ENCODE measurements around the gene MAML3. TPM values are rescaled to one million over a fixed set of nuclear protein-coding genes. Genes with fewer than 3 reads are reported as not detected.

The MAML3 gene
- polyA plus RNA-seq, 1 donor (not counting 4 experiments of a cell fraction or from before 2014, with no cell fraction given) = 0.68 TPM

DNA sequence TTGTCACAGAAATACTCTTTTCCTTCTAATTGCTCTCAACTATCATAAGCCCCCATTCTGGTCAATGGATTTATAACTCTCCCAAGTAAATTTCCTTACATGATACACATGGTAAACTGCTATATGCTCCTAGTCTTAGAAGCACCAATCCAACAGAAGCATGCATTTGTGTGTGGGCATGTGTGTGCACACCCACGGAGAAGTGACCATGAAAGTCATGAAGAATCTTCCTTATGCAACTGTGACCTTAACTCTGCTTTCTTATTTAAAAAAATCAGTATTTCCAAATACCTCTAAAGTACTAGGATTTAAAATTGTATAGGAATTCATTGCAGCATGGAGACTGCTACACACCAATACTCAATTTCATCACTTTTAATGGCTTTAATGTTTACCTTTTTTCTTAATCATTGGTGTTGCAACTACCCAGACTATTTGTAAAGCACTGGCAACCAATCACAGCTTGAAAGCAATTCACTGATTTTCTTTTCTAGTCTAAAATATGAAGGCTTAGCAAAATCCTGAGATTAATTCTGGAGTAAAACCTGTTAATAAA, 47.6 kb downstream of the MAML3 start:
- TF ChIP-seq EZH2 (IDR thresholded peaks at IDR 0.05; ENCODE audit: low read length) = no peak
- TF ChIP-seq, protein P1, sequence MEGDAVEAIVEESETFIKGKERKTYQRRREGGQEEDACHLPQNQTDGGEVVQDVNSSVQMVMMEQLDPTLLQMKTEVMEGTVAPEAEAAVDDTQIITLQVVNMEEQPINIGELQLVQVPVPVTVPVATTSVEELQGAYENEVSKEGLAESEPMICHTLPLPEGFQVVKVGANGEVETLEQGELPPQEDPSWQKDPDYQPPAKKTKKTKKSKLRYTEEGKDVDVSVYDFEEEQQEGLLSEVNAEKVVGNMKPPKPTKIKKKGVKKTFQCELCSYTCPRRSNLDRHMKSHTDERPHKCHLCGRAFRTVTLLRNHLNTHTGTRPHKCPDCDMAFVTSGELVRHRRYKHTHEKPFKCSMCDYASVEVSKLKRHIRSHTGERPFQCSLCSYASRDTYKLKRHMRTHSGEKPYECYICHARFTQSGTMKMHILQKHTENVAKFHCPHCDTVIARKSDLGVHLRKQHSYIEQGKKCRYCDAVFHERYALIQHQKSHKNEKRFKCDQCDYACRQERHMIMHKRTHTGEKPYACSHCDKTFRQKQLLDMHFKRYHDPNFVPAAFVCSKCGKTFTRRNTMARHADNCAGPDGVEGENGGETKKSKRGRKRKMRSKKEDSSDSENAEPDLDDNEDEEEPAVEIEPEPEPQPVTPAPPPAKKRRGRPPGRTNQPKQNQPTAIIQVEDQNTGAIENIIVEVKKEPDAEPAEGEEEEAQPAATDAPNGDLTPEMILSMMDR (optimal IDR thresholded peaks at IDR 0.05 in 1 of 3, IDR thresholded peaks at IDR 0.05 in 1 of 3, conservative IDR thresholded peaks at IDR 0.05 in 1 of 3; ENCODE audit: extremely low read depth in 1 of 3, insufficient read depth in 2 of 3, low read length in 3 of 3) = no peak
- Histone ChIP-seq H3K36me3 (ENCODE audit: control insufficient read depth in 2 of 2, extremely low read depth in 1 of 2, insufficient read depth in 2 of 2, low read length in 2 of 2) (no peaks in the 10 kb centered on the region), H3K9ac (ENCODE audit: control insufficient read depth, extremely low read depth, insufficient read depth, low read length) (no peak overlapping the region), H3K27ac (ENCODE audit: control insufficient read depth, insufficient read depth, low read length) (no peak overlapping the region), H4K20me1 (ENCODE audit: control insufficient read depth, extremely low read depth, insufficient read depth, low read length) (no peaks in the 10 kb centered on the region), H3K4me2 (ENCODE audit: control insufficient read depth, extremely low read depth, insufficient read depth, low read depth, low read length) (no peak overlapping the region), H3K79me2 (ENCODE audit: control insufficient read depth, insufficient read depth, low read length) (no peaks in the 10 kb centered on the region), H3K9me1 (ENCODE audit: control insufficient read depth, extremely low read depth, insufficient read depth, low read length) (no peaks in the 10 kb centered on the region), H3K9me3 (ENCODE audit: control insufficient read depth, low read depth, low read length) (no peaks in the 10 kb centered on the region), H2AFZ (ENCODE audit: control insufficient read depth, low read length) (no peak overlapping the region), H3K4me3 (ENCODE audit: control insufficient read depth in 2 of 3, extremely low read depth in 1 of 3, insufficient read depth in 2 of 3, low read depth in 1 of 3, low read length in 3 of 3) (no peak overlapping the region), H3K4me1 (ENCODE audit: control insufficient read depth, extremely low read depth, insufficient read depth, low read length) (peaks cover 5% of the 10 kb centered on the region), H3K27me3 (ENCODE audit: control insufficient read depth, extremely low read depth, insufficient read depth, low read length) (no peaks in the 10 kb centered on the region)
- DNase-seq (ENCODE audit: low read depth, low spot score) (no peak), FAIRE-seq (no peak)
- dilution Hi-C loops (cut with MboI; ENCODE audit: extremely low pct_ligation_motif_present, low sequenced_read_pairs) = no loop called here

DNA sequence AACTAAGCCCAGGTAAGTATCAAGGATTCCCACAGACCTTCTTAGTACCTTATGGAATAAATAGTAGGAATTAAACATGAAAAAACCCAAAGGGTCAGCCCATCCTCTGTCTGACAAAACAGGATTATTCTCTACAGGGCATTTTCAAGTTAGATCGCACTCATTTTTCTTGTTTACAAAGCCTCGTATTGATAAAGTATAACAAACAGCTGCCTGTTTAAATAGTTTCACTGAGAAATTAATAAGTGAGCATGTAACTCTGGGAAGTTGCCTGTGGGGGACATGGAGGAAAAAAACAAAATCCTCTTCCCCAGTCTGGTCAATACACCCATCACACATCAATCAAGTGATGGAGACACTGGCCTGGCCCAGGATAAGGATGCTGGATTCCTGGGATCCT, 48.5 kb downstream of the MAML3 start:
- Histone ChIP-seq H3K9ac (ENCODE audit: control insufficient read depth, extremely low read depth, insufficient read depth, low read length) (no peak overlapping the region), H3K27me3 (ENCODE audit: control insufficient read depth, extremely low read depth, insufficient read depth, low read length) (no peaks in the 10 kb centered on the region), H4K20me1 (ENCODE audit: control insufficient read depth, extremely low read depth, insufficient read depth, low read length) (no peaks in the 10 kb centered on the region), H2AFZ (ENCODE audit: control insufficient read depth, low read length) (no peak overlapping the region), H3K4me1 (ENCODE audit: control insufficient read depth, extremely low read depth, insufficient read depth, low read length) (peaks cover 5% of the 10 kb centered on the region), H3K27ac (ENCODE audit: control insufficient read depth, insufficient read depth, low read length) (no peak overlapping the region), H3K9me1 (ENCODE audit: control insufficient read depth, extremely low read depth, insufficient read depth, low read length) (no peaks in the 10 kb centered on the region), H3K4me3 (ENCODE audit: control insufficient read depth in 2 of 3, extremely low read depth in 1 of 3, insufficient read depth in 2 of 3, low read depth in 1 of 3, low read length in 3 of 3) (no peak overlapping the region), H3K4me2 (ENCODE audit: control insufficient read depth, extremely low read depth, insufficient read depth, low read depth, low read length) (no peak overlapping the region), H3K79me2 (ENCODE audit: control insufficient read depth, insufficient read depth, low read length) (no peaks in the 10 kb centered on the region), H3K9me3 (ENCODE audit: control insufficient read depth, low read depth, low read length) (no peaks in the 10 kb centered on the region), H3K36me3 (ENCODE audit: control insufficient read depth in 2 of 2, extremely low read depth in 1 of 2, insufficient read depth in 2 of 2, low read length in 2 of 2) (no peaks in the 10 kb centered on the region)
- DNase-seq (ENCODE audit: low read depth, low spot score) = no peak
- dilution Hi-C loops (cut with MboI; ENCODE audit: extremely low pct_ligation_motif_present, low sequenced_read_pairs) = no loop called here
- no peak for TF ChIP-seq EZH2 (IDR thresholded peaks at IDR 0.05; ENCODE audit: low read length)
- TF ChIP-seq, protein P1 (optimal IDR thresholded peaks at IDR 0.05 in 1 of 3, IDR thresholded peaks at IDR 0.05 in 1 of 3, conservative IDR thresholded peaks at IDR 0.05 in 1 of 3; ENCODE audit: extremely low read depth in 1 of 3, insufficient read depth in 2 of 3, low read length in 3 of 3) = no peak
- no peak for FAIRE-seq
